Breast epithelium (tissue), 4 donors: ENCODE results near the gene PFKP. TPM values are rescaled to one million over a fixed set of nuclear protein-coding genes. Genes with fewer than 3 reads are reported as not detected.

Experiments used
- DNase-seq, 2 donors: peaks; one replicate each; pipeline ENCODE4 v3.0.0-alpha.2; 2019; ENCODE audit warnings: low spot score in 2 of 2
- H3K27ac ChIP-seq, 2 donors: fragments of 200-600 bp; sonication (generic) in 1 of 2; one replicate each; pipeline ENCODE4 v1.5.1; 2016 to 2019; ENCODE audit warnings: mild to moderate bottlenecking in 1 of 2
- H3K27me3 ChIP-seq, 2 donors: fragments of 200-600 bp; sonication (generic) in 1 of 2; one replicate each; pipeline versions ENCODE4 v1.5.1 to v1.6.0; 2017 to 2019; ENCODE audit warnings: control low read depth in 1 of 2, mild to moderate bottlenecking in 1 of 2
- H3K36me3 ChIP-seq: fragments of 200-600 bp; one replicate; pipeline ENCODE4 v1.5.1; 2019
- H3K4me1 ChIP-seq, 2 donors: fragments of 200-600 bp; sonication (generic); one replicate each; pipeline ENCODE4 v1.5.1; 2016 to 2019; ENCODE audit warnings: control low read depth in 1 of 2
- H3K4me3 ChIP-seq, 3 donors: fragments of 200-600 bp; sonication (generic); 1 replicate in 2 of 3; 2 replicates in 1 of 3; pipeline ENCODE4 v1.5.1; 2016 to 2019; ENCODE audit warnings: mild to moderate bottlenecking in 3 of 3, moderate library complexity in 2 of 3
- H3K9me3 ChIP-seq, 2 donors: fragments of 200-600 bp; sonication (generic) in 1 of 2; one replicate each; pipeline ENCODE4 v1.5.1; 2016 to 2019; ENCODE audit warnings: control low read depth in 1 of 2
- CTCF ChIP-seq, 3 donors: fragments of 450-650 bp; IDR thresholded peaks; one replicate each; pipeline ENCODE4 v1.5.1; 2016 to 2017; ENCODE audit warnings: antibody characterized with exemption in 3 of 3, mild to moderate bottlenecking in 3 of 3, moderate library complexity in 3 of 3
- POLR2A ChIP-seq: fragments of 450-650 bp; IDR thresholded peaks from one replicate; pipeline ENCODE4 v1.6.1; 2016; ENCODE audit warnings: antibody characterized with exemption, mild to moderate bottlenecking, moderate library complexity
- POLR2AphosphoS5 ChIP-seq, 3 donors: sonication (generic); formaldehyde crosslinking; IDR thresholded peaks; one replicate each; pipeline ENCODE4 v1.6.1; 2017; ENCODE audit warnings: antibody characterized with exemption in 3 of 3
- intact Hi-C: fragments of 100-400 bp; cut with DNase I; formaldehyde crosslinking; loops from one replicate; pipeline ENCODE4 v1.15.1; 2023; ENCODE audit warnings: low total_unique reads
- total RNA-seq, 3 donors: library from RNA; depleted of rRNA; stranded (reverse); fragments of >200 nt; gene quantifications; one replicate each; pipeline ENCODE4 v1.1.0, GENCODE V29; 2016

PFKP gene
- total RNA-seq, 3 donors from 2014 or later, result 16.0 to 37.0 (median 32.9) TPM

GRCh38 chr10:3031490-3031889 lies 35.9 kb upstream of the PFKP start:
- TF ChIP-seq POLR2A, result no peak
- TF ChIP-seq POLR2AphosphoS5 (IDR thresholded peaks at IDR 0.05), result no peak
- TF ChIP-seq CTCF (IDR thresholded peaks at IDR 0.05), result no peak
- no peak overlapping the region for H3K27ac ChIP-seq
- intact Hi-C loops, result no loop called here
- DNase-seq, result no peak
- no peaks in the 10 kb centered on the region for H3K27me3 ChIP-seq
- no peaks in the 10 kb centered on the region for H3K4me1 ChIP-seq
- no peak overlapping the region for H3K4me3 ChIP-seq
- no peaks in the 10 kb centered on the region for H3K36me3 ChIP-seq
- H3K9me3 ChIP-seq, result no peaks in the 10 kb centered on the region

- Histone ChIP-seq H3K36me3 (no peaks in the 10 kb centered on the region), H3K9me3 (no peaks in the 10 kb centered on the region), H3K4me1 (no peaks in the 10 kb centered on the region), H3K4me3 (no peak overlapping the region), H3K27me3 (no peaks in the 10 kb centered on the region), H3K27ac (no peak overlapping the region)
- no peak for TF ChIP-seq POLR2AphosphoS5 (IDR thresholded peaks at IDR 0.05)
- no peak for TF ChIP-seq CTCF (IDR thresholded peaks at IDR 0.05)
- TF ChIP-seq POLR2A, result no peak
- intact Hi-C loops, result no loop called here
- DNase-seq, result no peak
Observed at GRCh38 chr10:3033925-3034324, 33.4 kb upstream of the PFKP start.

GRCh38 chr10:3034616-3035015 lies 32.7 kb upstream of the PFKP start:
- no peak for DNase-seq
- H3K4me1 ChIP-seq, result no peaks in the 10 kb centered on the region
- no peak overlapping the region for H3K4me3 ChIP-seq
- TF ChIP-seq POLR2A (no peak), CTCF (IDR thresholded peaks at IDR 0.05) (no peak), POLR2AphosphoS5 (IDR thresholded peaks at IDR 0.05) (no peak)
- intact Hi-C loops, result no loop called here
- H3K27me3 ChIP-seq, result no peaks in the 10 kb centered on the region
- no peaks in the 10 kb centered on the region for H3K9me3 ChIP-seq
- no peaks in the 10 kb centered on the region for H3K36me3 ChIP-seq
- H3K27ac ChIP-seq, result no peak overlapping the region

GRCh38 chr10:3036155-3037021 lies 31.0 kb upstream of the PFKP start:
- Histone ChIP-seq H3K4me1 (no peaks in the 10 kb centered on the region), H3K27me3 (no peaks in the 10 kb centered on the region), H3K36me3 (no peaks in the 10 kb centered on the region), H3K27ac (no peak overlapping the region), H3K9me3 (no peaks in the 10 kb centered on the region), H3K4me3 (no peak overlapping the region)
- DNase-seq, result no peak
- intact Hi-C loops, result no loop called here
- TF ChIP-seq POLR2A (no peak), POLR2AphosphoS5 (IDR thresholded peaks at IDR 0.05) (no peak), CTCF (IDR thresholded peaks at IDR 0.05) (no peak)

- H3K4me1 ChIP-seq, result no peaks in the 10 kb centered on the region
- no peak overlapping the region for H3K4me3 ChIP-seq
- no peaks in the 10 kb centered on the region for H3K36me3 ChIP-seq
- TF ChIP-seq POLR2AphosphoS5 (IDR thresholded peaks at IDR 0.05), result no peak
- TF ChIP-seq POLR2A, result no peak
- no peak for TF ChIP-seq CTCF (IDR thresholded peaks at IDR 0.05)
- no peak overlapping the region for H3K27ac ChIP-seq
- no peaks in the 10 kb centered on the region for H3K9me3 ChIP-seq
- H3K27me3 ChIP-seq, result no peaks in the 10 kb centered on the region
- intact Hi-C loops, result no loop called here
- no peak for DNase-seq
Observed at GRCh38 chr10:3037182-3037581, 30.2 kb upstream of the PFKP start.
